H1 (cell line): ENCODE measurements around the gene ATP6V0A4. TPM values are rescaled to one million over a fixed set of nuclear protein-coding genes. Genes with fewer than 3 reads are reported as not detected.

ENCODE experiments used
- CHD7 ChIP-seq: fragments of 300-600 bp; sonication (generic); IDR thresholded peaks from 2 replicates; pipeline ENCODE4 v1.7.1; 2012; ENCODE audit warnings: low read length, moderate library complexity, mild to moderate bottlenecking, inconsistent platforms; ENCODE audit not compliant: insufficient replicate concordance
- EGR1 ChIP-seq: IDR thresholded peaks from 2 replicates; pipeline ENCODE4 v1.6.1; 2011; ENCODE audit warnings: low read depth, low read length, borderline replicate concordance
- GTF2F1 ChIP-seq: IDR thresholded peaks from 2 replicates; pipeline ENCODE4 v1.6.1; 2012; ENCODE audit warnings: low read depth, low read length, improper control_type of control experiment, borderline replicate concordance
- RFX5 ChIP-seq: IDR thresholded peaks from 2 replicates; pipeline ENCODE4 v1.6.1; 2011; ENCODE audit warnings: low read depth, low read length, improper control_type of control experiment, borderline replicate concordance
- polyA plus RNA-seq, 7 experiments: library from polyadenylated mRNA; depleted of rRNA in 3 of 7; stranded (reverse) in 5 of 7; unstranded in 2 of 7; fragments of >200 nt in 5 of 7; fragments of 200-250 nt in 2 of 7; gene quantifications; 1 replicate in 5 of 7; 2 replicates in 1 of 7; 4 replicates in 1 of 7; pipeline versions ENCODE4 v1.2.1 to v1.2.3, GENCODE V29; 2011 to 2013; ENCODE audit warnings: missing spikeins in 2 of 7, mixed read lengths in 2 of 7
- total RNA-seq: library from RNA; stranded (reverse); fragmentation: NEBNext Ultra II Directional; extraction: Animal tissue kit (Norgen Biotek cat#: 25700); gene quantifications from 2 replicates; pipeline ENCODE4 v1.2.1, GENCODE V29; 2021
- TF ChIP-seq, protein P1 (sequence below): IDR thresholded peaks from 2 replicates; pipeline ENCODE4 v1.6.1; 2012; ENCODE audit warnings: low read length, inconsistent platforms

ATP6V0A4 gene
- total and polyA plus RNA-seq, 2 of the 8 experiments (the other 6 are each of a cell fraction or from before 2014, with no cell fraction given): 0.47 to 1.6 TPM

GRCh38 chr7:138712652-138713051 is 85.3 kb downstream of the ATP6V0A4 start (continued):
- no peak for TF ChIP-seq CHD7
- no peak for TF ChIP-seq GTF2F1
- TF ChIP-seq, protein P1, sequence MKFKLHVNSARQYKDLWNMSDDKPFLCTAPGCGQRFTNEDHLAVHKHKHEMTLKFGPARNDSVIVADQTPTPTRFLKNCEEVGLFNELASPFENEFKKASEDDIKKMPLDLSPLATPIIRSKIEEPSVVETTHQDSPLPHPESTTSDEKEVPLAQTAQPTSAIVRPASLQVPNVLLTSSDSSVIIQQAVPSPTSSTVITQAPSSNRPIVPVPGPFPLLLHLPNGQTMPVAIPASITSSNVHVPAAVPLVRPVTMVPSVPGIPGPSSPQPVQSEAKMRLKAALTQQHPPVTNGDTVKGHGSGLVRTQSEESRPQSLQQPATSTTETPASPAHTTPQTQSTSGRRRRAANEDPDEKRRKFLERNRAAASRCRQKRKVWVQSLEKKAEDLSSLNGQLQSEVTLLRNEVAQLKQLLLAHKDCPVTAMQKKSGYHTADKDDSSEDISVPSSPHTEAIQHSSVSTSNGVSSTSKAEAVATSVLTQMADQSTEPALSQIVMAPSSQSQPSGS: no peak
- TF ChIP-seq RFX5: no peak
- no peak for TF ChIP-seq EGR1
